ENCODE measurements around the gene GNG10. TPM values are rescaled to one million over a fixed set of nuclear protein-coding genes. Genes with fewer than 3 reads are reported as not detected.
A peak's percentile ranks its signal among the peaks of the same experiment; 100 is the strongest.
"Not testable (repeated sequence)": the region's sequence is repeated elsewhere in the genome, so short reads cannot be mapped to it uniquely, and the experiment has no call there.

The GNG10 gene
- total and polyA plus RNA-seq, 4 donors: 15.9 to 24.3 (median 21.3) TPM

- H3K4me3 ChIP-seq (ENCODE audit: low read depth in 1 of 3, low read length in 3 of 3): no peak overlapping the region
- 88% methylated on average over 3 of the region's 3 CpGs for WGBS
- H3K4me1 ChIP-seq (ENCODE audit: control insufficient read depth in 4 of 4, insufficient read depth in 4 of 4, low read length in 3 of 4): peaks cover 2 to 15% (median 12%) of the 10 kb centered on the region in 4 donors
- no peaks in the 10 kb centered on the region for H3K9me3 ChIP-seq (ENCODE audit: control insufficient read depth in 4 of 4, low read length in 3 of 4)
- DNase-seq (ENCODE audit: low spot score): no peak
- H3K27me3 ChIP-seq (ENCODE audit: control insufficient read depth in 4 of 4, insufficient read depth in 4 of 4, low read length in 3 of 4): no peaks in the 10 kb centered on the region
- no peak for TF ChIP-seq TAF1 (conservative IDR thresholded peaks at IDR 0.05)
- no peak for TF ChIP-seq HNF4G (IDR thresholded peaks at IDR 0.05)
- no peak for TF ChIP-seq CTCF (IDR thresholded peaks at IDR 0.05; ENCODE audit: low read depth, low read length, missing input control)
- TF ChIP-seq EGR1 (IDR thresholded peaks at IDR 0.05; ENCODE audit: low read depth in 2 of 2): no peak
- no peak for TF ChIP-seq ATF3 (IDR thresholded peaks at IDR 0.05)
- no peak for TF ChIP-seq RXRA (IDR thresholded peaks at IDR 0.05)
- TF ChIP-seq FOXA1 (IDR thresholded peaks at IDR 0.05): no peak
- TF ChIP-seq YY1 (IDR thresholded peaks at IDR 0.05): no peak
- H3K27ac ChIP-seq (ENCODE audit: low read depth in 1 of 2, low read length in 2 of 2): no peak overlapping the region
- H3K9ac ChIP-seq (ENCODE audit: low read depth in 1 of 2, low read length in 2 of 2): no peak overlapping the region
- no peaks in the 10 kb centered on the region for H3K36me3 ChIP-seq (ENCODE audit: control insufficient read depth in 4 of 4, insufficient read depth in 3 of 4, low read depth in 1 of 4, low read length in 3 of 4)
These were observed 45.5 kb upstream of the GNG10 start for GRCh38 chr9:111615928-111616327.

- H3K4me3 ChIP-seq (ENCODE audit: low read depth in 1 of 3, low read length in 3 of 3); H3K9ac ChIP-seq (ENCODE audit: low read depth in 1 of 2, low read length in 2 of 2); DNase-seq (ENCODE audit: low spot score); H3K27me3 ChIP-seq (ENCODE audit: control insufficient read depth in 4 of 4, insufficient read depth in 4 of 4, low read length in 3 of 4); H3K36me3 ChIP-seq (ENCODE audit: control insufficient read depth in 4 of 4, insufficient read depth in 3 of 4, low read depth in 1 of 4, low read length in 3 of 4); H3K9me3 ChIP-seq (ENCODE audit: control insufficient read depth in 4 of 4, low read length in 3 of 4); H3K27ac ChIP-seq (ENCODE audit: low read depth in 1 of 2, low read length in 2 of 2): not testable (repeated sequence)
- H3K4me1 ChIP-seq (ENCODE audit: control insufficient read depth in 4 of 4, insufficient read depth in 4 of 4, low read length in 3 of 4): peaks cover 8 to 22% (median 19%) of the 10 kb centered on the region in 4 donors
- 96% methylated on average over 28 of the region's 29 CpGs for WGBS
These were observed 44.1 kb upstream of the GNG10 start for GRCh38 chr9:111617349-111617748.

GRCh38 chr9:111621895-111622480 is 39.4 kb upstream of the GNG10 start:
- Histone ChIP-seq H3K9ac (ENCODE audit: low read depth in 1 of 2, low read length in 2 of 2) (peak overlapping the region in 1 of 2 donors; percentile 54), H3K27ac (ENCODE audit: low read depth in 1 of 2, low read length in 2 of 2) (peak overlapping the region; percentile 79 to 91), H3K36me3 (ENCODE audit: control insufficient read depth in 4 of 4, insufficient read depth in 3 of 4, low read depth in 1 of 4, low read length in 3 of 4) (no peaks in the 10 kb centered on the region), H3K9me3 (ENCODE audit: control insufficient read depth in 4 of 4, low read length in 3 of 4) (no peaks in the 10 kb centered on the region), H3K27me3 (ENCODE audit: control insufficient read depth in 4 of 4, insufficient read depth in 4 of 4, low read length in 3 of 4) (no peaks in the 10 kb centered on the region), H3K4me1 (ENCODE audit: control insufficient read depth in 4 of 4, insufficient read depth in 4 of 4, low read length in 3 of 4) (peaks cover 10 to 32% (median 24%) of the 10 kb centered on the region in 4 donors), H3K4me3 (ENCODE audit: low read depth in 1 of 3, low read length in 3 of 3) (no peak overlapping the region)
- DNase-seq (ENCODE audit: low spot score): no peak
- TF ChIP-seq REST (IDR thresholded peaks at IDR 0.05) (peak; percentile 8), RAD21 (IDR thresholded peaks at IDR 0.05) (peak; percentile 88 to 93), ATF3 (IDR thresholded peaks at IDR 0.05) (no peak), CTCF (IDR thresholded peaks at IDR 0.05; ENCODE audit: low read depth, low read length, missing input control) (peak; percentile 88)
- 6% methylated on average over 2 of the region's 2 CpGs for WGBS

Data from liver (tissue), 9 donors.